ENCODE results near the gene RAB41.
"Not testable (repeated sequence)": the region's sequence is repeated elsewhere in the genome, so short reads cannot be mapped to it uniquely, and the experiment has no call there.

Gene RAB41

GRCh38 chrX:70292788-70293187 lies 10.8 kb downstream of the RAB41 start:
- DNase-seq, result no peak

- no peak for DNase-seq
These were observed 11.6 kb downstream of the RAB41 start for GRCh38 chrX:70293621-70294020.

- peak in 1 of 2 experiments; percentile 13 for DNase-seq
These were observed 19.7 kb downstream of the RAB41 start for GRCh38 chrX:70301716-70302115.

- no peak for DNase-seq
These were observed 31.5 kb downstream of the RAB41 start for GRCh38 chrX:70313503-70313902.

- DNase-seq, result no peak
These were observed 40.8 kb downstream of the RAB41 start for GRCh38 chrX:70322784-70323183.

GRCh38 chrX:70323628-70324027 lies 41.7 kb downstream of the RAB41 start:
- not testable (repeated sequence) for DNase-seq

GRCh38 chrX:70324326-70324725 lies 42.4 kb downstream of the RAB41 start:
- no peak for DNase-seq

GRCh38 chrX:70331161-70331560 lies 49.2 kb downstream of the RAB41 start:
- DNase-seq, result no peak

GRCh38 chrX:70332600-70332999 lies 50.6 kb downstream of the RAB41 start:
- DNase-seq, result no peak
